Mesodermal cell (in vitro differentiated cells): ENCODE data around the gene LYAR.
A peak's percentile ranks its signal among the peaks of the same experiment; 100 is the strongest.

Source experiments
- H3K27ac ChIP-seq: 2 replicates; pipeline ENCODE4 v1.7.0; 2013; ENCODE audit warnings: mild to moderate bottlenecking, low read depth, low read length, moderate library complexity; ENCODE audit not compliant: severe bottlenecking
- H3K36me3 ChIP-seq: 2 replicates; pipeline ENCODE4 v1.7.1; 2013; ENCODE audit warnings: mild to moderate bottlenecking, low read length, moderate library complexity; ENCODE audit not compliant: control insufficient read depth, insufficient read depth
- H3K4me1 ChIP-seq: one replicate; pipeline ENCODE4 v1.7.1; 2013; ENCODE audit warnings: mild to moderate bottlenecking, low read length; ENCODE audit not compliant: insufficient read depth, control insufficient read depth, poor library complexity, severe bottlenecking
- H3K4me3 ChIP-seq: 2 replicates; pipeline ENCODE4 v1.7.0; 2013; ENCODE audit warnings: low read length, control low read depth, mild to moderate bottlenecking; ENCODE audit not compliant: insufficient read depth, poor library complexity, severe bottlenecking; ENCODE audit errors: extremely low read depth
- H3K9me3 ChIP-seq: 2 replicates; pipeline ENCODE4 v1.7.1; 2013; ENCODE audit warnings: mild to moderate bottlenecking, low read length, moderate library complexity; ENCODE audit not compliant: control insufficient read depth
- WGBS, 2 experiments: methylation state at CpG; one replicate each; pipeline ENCODE4 v1.1.5; 2013; ENCODE audit warnings: missing lambda C conversion rate in 2 of 2; ENCODE audit not compliant: insufficient coverage in 2 of 2; 5-methylcytosine and 5-hydroxymethylcytosine counted together

LYAR gene

GRCh38 chr4:4327652-4328121 lies 37.7 kb upstream of the LYAR start:
- Histone ChIP-seq H3K36me3 (peaks cover 2% of the 10 kb centered on the region), H3K9me3 (no peaks in the 10 kb centered on the region), H3K27ac (no peak overlapping the region), H3K4me3 (no peak overlapping the region), H3K4me1 (peaks cover 20% of the 10 kb centered on the region)
- WGBS, 2 experiments, result 25 to 45% methylated on average over 14 to 16 of the region's 22 CpGs

GRCh38 chr4:4326166-4326565 lies 36.2 kb upstream of the LYAR start:
- WGBS, 2 experiments, result 93 to 100% methylated on average over 2 to 4 of the region's 4 CpGs
- Histone ChIP-seq H3K36me3 (peaks cover 15% of the 10 kb centered on the region), H3K4me1 (peaks cover 20% of the 10 kb centered on the region), H3K27ac (no peak overlapping the region), H3K4me3 (no peak overlapping the region), H3K9me3 (no peaks in the 10 kb centered on the region)

DNA sequence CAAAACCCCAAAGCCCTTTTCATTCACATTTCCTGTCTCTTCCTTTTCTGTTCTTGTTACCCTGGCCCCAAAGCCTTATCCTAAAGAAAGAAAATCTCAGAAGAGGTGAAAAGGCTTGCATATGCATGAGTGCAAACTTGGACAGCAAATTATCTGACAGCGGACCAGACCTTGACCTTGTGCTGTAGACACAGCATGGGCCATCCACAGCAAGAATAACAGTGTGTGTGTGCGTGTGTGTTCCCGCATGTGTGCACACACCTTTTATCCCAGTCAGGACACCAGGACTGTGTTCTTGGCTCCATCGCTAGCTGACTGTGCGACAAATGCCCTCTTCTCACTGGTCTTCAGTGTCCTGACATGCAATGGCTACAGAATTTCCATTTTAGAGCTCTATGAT lies 35.4 kb upstream of the LYAR start:
- H3K4me3 ChIP-seq, result no peak overlapping the region
- H3K9me3 ChIP-seq, result no peaks in the 10 kb centered on the region
- peaks cover 23% of the 10 kb centered on the region for H3K36me3 ChIP-seq
- H3K4me1 ChIP-seq, result peaks cover 20% of the 10 kb centered on the region
- WGBS, 2 experiments, result 89 to 94% methylated on average over 5 of the region's 5 CpGs
- peak overlapping the region; percentile 97 for H3K27ac ChIP-seq

GRCh38 chr4:4323705-4324534 lies 34.0 kb upstream of the LYAR start:
- H3K9me3 ChIP-seq, result no peaks in the 10 kb centered on the region
- no peak overlapping the region for H3K4me3 ChIP-seq
- peak overlapping the region; percentile 97 for H3K27ac ChIP-seq
- WGBS, 2 experiments, result 60 to 70% methylated on average over 6 to 8 of the region's 10 CpGs
- peaks cover 27% of the 10 kb centered on the region for H3K36me3 ChIP-seq
- peaks cover 20% of the 10 kb centered on the region for H3K4me1 ChIP-seq

DNA sequence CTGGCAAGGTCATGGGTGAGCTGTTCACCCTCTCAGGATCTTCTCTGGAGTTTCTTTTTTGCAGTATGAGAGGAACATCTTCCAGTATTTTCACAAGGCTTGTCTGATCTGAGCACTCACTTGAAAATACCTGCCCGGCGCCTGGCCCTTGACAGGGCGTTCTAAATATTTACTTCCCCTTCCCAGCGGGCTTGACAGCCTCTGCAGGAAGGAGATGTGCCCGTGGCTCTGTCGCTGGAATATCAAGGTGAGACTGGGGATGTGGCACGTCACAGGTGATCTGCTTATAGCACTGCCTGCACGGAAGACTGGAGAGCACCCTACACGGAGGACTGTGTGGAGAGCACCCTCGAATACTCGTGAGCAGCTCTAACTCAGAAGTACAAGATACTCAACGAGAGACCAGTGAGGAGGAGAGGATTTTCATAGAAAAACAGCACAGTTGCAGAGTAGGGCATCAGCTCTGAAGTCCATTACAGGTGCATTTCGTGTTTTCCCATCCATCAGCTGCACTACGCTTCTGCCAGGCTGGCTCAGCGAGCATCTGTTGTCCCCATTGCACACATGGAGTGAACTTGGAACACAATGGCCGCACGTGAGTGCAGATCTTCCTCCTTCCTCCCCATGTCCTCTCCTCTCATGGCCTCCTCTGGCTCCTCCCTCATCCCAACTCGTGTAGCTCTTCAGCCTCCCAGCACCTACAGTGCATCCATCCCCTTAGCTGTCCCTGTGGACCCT lies 32.2 kb upstream of the LYAR start:
- peaks cover 34% of the 10 kb centered on the region for H3K36me3 ChIP-seq
- H3K4me1 ChIP-seq, result peaks cover 16% of the 10 kb centered on the region
- H3K27ac ChIP-seq, result no peak overlapping the region
- 89 to 95% methylated on average over 13 to 18 of the region's 18 CpGs for WGBS, 2 experiments
- no peak overlapping the region for H3K4me3 ChIP-seq
- H3K9me3 ChIP-seq, result no peaks in the 10 kb centered on the region

DNA sequence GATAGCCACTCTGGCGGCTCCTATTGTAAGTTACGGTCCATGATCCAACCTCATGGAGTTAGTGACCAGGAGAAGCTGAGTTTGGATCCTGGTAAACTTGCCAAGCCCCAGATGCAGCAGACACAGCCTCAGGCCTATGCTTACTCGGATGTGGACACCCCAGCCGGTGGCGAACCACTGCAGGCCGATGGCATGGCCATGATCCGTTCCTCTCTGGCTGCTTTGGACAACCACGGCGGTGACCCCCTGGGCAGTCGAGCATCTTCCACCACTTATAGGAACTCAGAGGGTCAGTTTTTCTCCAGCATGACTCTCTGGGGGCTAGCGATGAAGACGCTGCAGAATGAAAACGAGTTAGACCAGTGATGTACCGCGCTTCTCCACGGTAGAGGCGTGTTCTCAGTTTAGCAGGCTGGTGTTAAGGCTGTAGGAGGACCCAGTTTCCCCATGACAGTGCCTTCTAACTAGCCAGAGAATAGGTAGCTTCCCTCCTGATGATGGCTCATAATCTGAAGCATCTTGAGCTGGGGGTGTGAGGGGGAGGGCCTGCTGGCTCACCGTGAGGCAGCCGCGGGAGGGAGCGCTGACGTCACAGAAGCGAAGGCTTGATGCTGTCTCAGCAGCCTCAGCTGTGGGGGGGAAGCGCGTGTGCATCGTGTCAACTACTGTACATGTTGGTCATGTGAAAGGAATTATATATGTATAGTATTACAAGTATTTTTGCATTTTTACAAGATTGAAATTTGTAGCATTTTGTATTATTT lies 31.2 kb upstream of the LYAR start:
- WGBS, 2 experiments, result 96 to 97% methylated on average over 16 to 23 of the region's 26 CpGs

GRCh38 chr4:4320528-4320927 lies 30.6 kb upstream of the LYAR start:
- WGBS, 2 experiments, result 96 to 99% methylated on average over 15 of the region's 15 CpGs
- Histone ChIP-seq H3K9me3 (no peaks in the 10 kb centered on the region), H3K36me3 (peaks cover 48% of the 10 kb centered on the region), H3K27ac (no peak overlapping the region), H3K4me1 (peaks cover 16% of the 10 kb centered on the region), H3K4me3 (no peak overlapping the region)

More for the DNA sequence above, 31.2 kb upstream of the LYAR start:
- peaks cover 16% of the 10 kb centered on the region for H3K4me1 ChIP-seq
- no peak overlapping the region for H3K27ac ChIP-seq
- no peak overlapping the region for H3K4me3 ChIP-seq
- peaks cover 42% of the 10 kb centered on the region for H3K36me3 ChIP-seq
- H3K9me3 ChIP-seq, result no peaks in the 10 kb centered on the region

DNA sequence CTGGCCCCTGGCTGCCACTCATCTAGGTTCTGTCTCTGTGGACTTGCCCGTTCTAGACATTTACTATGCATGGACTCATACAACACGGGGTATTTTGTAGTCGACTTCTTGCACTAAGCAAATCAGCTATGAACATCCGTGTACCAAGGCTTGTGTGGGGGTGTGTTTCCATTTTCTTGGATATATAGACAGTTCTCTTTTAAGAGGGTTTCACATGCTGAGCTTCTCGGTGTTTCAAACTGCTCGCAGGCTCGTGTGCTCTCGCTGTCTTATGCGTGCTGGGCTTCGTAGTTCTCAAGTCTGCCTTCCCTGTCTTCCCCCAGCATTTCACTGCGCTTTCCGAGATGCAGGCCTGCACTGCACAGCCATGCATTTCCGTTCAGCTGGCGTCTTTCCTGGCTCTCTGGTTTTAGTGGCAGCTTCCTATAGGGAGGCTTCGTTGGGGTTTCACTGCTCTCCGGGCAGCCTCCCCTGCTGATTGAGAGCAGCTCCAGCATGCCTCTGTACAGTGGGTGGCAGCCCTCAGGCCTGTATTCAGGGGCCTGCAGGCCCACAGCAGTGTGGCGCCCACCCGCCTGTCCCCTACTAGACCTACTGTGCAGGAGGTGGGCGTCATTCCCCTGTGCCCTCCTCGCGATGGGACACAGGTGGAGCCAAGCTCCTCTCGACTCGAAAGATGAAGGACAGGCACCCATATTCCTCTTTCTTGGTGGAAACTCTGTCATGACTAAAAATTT lies 27.7 kb upstream of the LYAR start:
- no peak overlapping the region for H3K27ac ChIP-seq
- H3K36me3 ChIP-seq, result peaks cover 67% of the 10 kb centered on the region
- H3K4me1 ChIP-seq, result no peaks in the 10 kb centered on the region
- H3K4me3 ChIP-seq, result no peak overlapping the region
- whole genome bisulfite sequencing, 2 experiments, result 95% methylated on average over 16 to 18 of the region's 23 CpGs
- H3K9me3 ChIP-seq, result no peaks in the 10 kb centered on the region

- H3K27ac ChIP-seq, result no peak overlapping the region
Observed at GRCh38 chr4:4316150-4316495, 26.2 kb upstream of the LYAR start.

More at GRCh38 chr4:4316150-4316495, 26.2 kb upstream of the LYAR start:
- no peak overlapping the region for H3K4me3 ChIP-seq
- no peaks in the 10 kb centered on the region for H3K9me3 ChIP-seq
- no peaks in the 10 kb centered on the region for H3K4me1 ChIP-seq
- WGBS, 2 experiments, result 90 to 92% methylated on average over 10 to 13 of the region's 13 CpGs
- peaks cover 56% of the 10 kb centered on the region for H3K36me3 ChIP-seq
